SU-DHL-6 (cell line): ENCODE results near the gene PXN.

Experiments
- H2AFZ ChIP-seq: fragments of 200-600 bp; sonication (generic); 2 replicates; pipeline ENCODE4 v1.6.1; 2014; ENCODE audit warnings: low read depth, mild to moderate bottlenecking, moderate library complexity, mixed read lengths, antibody characterized with exemption, low read length; ENCODE audit not compliant: severe bottlenecking
- H3F3A ChIP-seq: fragments of 200-600 bp; shearing (Covaris generic); 2 replicates; pipeline ENCODE4 v1.6.0; 2016; ENCODE audit warnings: antibody characterized with exemption, mild to moderate bottlenecking; ENCODE audit not compliant: insufficient read depth
- H3K27ac ChIP-seq: fragments of 200-600 bp; sonication (generic); 2 replicates; pipeline ENCODE4 v1.5.1; 2016; ENCODE audit warnings: low read depth, mild to moderate bottlenecking, low read length, moderate library complexity, mixed read lengths
- H3K27me3 ChIP-seq: fragments of 200-600 bp; sonication (generic), shearing (Covaris generic); 2 replicates; pipeline ENCODE4 v1.6.0; 2014; ENCODE audit warnings: mild to moderate bottlenecking, low read length
- H3K36me3 ChIP-seq: fragments of 200-600 bp; sonication (generic); 2 replicates; pipeline ENCODE4 v1.6.1; 2014; ENCODE audit warnings: mild to moderate bottlenecking, low read length, mixed read lengths
- H3K4me2 ChIP-seq: fragments of 300-600, 200-600 bp; shearing (Covaris generic), sonication (generic); 2 replicates; pipeline ENCODE4 v1.6.0; 2014; ENCODE audit warnings: low read length, low read depth, mild to moderate bottlenecking; ENCODE audit not compliant: poor library complexity, severe bottlenecking
- H3K4me3 ChIP-seq: fragments of 200-600 bp; sonication (generic); 2 replicates; pipeline ENCODE4 v1.5.1; 2014; ENCODE audit warnings: antibody characterized with exemption, low read length, mild to moderate bottlenecking, mixed read lengths; ENCODE audit not compliant: insufficient read depth, poor library complexity, severe bottlenecking
- H3K79me2 ChIP-seq: fragments of 200-600 bp; sonication (generic); 2 replicates; pipeline ENCODE4 v1.6.1; 2014; ENCODE audit warnings: mild to moderate bottlenecking, low read length, moderate library complexity; ENCODE audit not compliant: insufficient read depth
- H3K9ac ChIP-seq: fragments of 200-600 bp; sonication (generic); 2 replicates; pipeline ENCODE4 v1.7.0; 2014; ENCODE audit warnings: mild to moderate bottlenecking, low read length
- H3K9me2 ChIP-seq: fragments of 200-600 bp; sonication (generic); replicated peaks from 2 replicates; pipeline ENCODE4 v1.6.1; 2014; ENCODE audit warnings: low read length; ENCODE audit not compliant: insufficient read depth
- H3K9me3 ChIP-seq: fragments of 200-600 bp; sonication (generic); 2 replicates; pipeline ENCODE4 v1.6.1; 2014; ENCODE audit warnings: low read length, mixed read lengths; ENCODE audit not compliant: insufficient read depth
- H4K20me1 ChIP-seq: fragments of 200-600 bp; sonication (generic); 2 replicates; pipeline ENCODE4 v1.6.1; 2014; ENCODE audit warnings: low read depth, mild to moderate bottlenecking, antibody characterized with exemption, low read length, moderate library complexity, mixed read lengths
- EZH2phosphoT487 ChIP-seq: fragments of 200-600 bp; sonication (generic), shearing (Covaris generic); conservative IDR thresholded peaks from 2 replicates; pipeline ENCODE4 v1.6.1; 2018; ENCODE audit warnings: mild to moderate bottlenecking, antibody characterized with exemption, low read length, moderate library complexity, mixed read lengths
- TF ChIP-seq, protein P1 (sequence below): fragments of 200-600 bp; sonication (generic); IDR thresholded peaks from one replicate; pipeline ENCODE4 v1.5.1; 2017; ENCODE audit warnings: antibody characterized with exemption, mild to moderate bottlenecking, low read length, moderate library complexity; ENCODE audit not compliant: insufficient read depth, poor library complexity, severe bottlenecking

PXN gene

DNA sequence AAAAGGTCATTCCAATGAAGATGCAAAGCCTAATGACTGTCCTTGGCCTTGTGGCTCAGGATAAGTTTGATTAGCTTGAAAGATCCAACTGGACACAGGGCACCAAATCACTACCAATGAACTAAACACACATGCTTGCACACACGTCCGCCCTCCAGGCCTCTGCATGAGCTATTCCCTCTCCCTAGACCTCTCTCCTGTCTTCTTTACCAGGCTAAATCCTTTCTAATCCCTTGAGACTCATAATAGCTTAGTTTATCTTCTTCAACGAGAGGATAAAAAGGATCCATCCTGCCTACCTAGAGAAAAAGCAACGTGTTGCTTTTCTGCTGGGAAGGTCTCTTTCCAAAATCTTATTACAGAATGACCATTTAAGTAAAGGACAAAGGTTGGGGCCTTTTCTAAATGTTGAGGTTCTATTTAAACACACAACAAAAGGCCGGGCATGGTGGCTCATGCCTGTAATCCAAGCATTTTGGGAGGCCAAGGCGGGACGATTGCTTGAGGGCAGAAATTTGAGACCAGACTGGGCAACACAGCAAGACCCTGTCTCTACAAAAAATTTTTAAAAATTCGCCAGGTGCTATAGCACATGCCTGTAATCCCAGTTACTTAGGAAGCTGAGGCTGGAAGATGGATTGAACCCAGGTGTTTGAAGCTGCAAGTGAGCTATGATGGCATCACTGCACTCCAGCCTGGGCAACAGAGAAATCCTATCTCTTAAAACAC lies 22.4 kb downstream of the PXN start:
- H3K27me3 ChIP-seq: no peaks in the 10 kb centered on the region
- no peaks in the 10 kb centered on the region for H3K79me2 ChIP-seq
- no peak overlapping the region for H3K9ac ChIP-seq
- TF ChIP-seq, protein P1, sequence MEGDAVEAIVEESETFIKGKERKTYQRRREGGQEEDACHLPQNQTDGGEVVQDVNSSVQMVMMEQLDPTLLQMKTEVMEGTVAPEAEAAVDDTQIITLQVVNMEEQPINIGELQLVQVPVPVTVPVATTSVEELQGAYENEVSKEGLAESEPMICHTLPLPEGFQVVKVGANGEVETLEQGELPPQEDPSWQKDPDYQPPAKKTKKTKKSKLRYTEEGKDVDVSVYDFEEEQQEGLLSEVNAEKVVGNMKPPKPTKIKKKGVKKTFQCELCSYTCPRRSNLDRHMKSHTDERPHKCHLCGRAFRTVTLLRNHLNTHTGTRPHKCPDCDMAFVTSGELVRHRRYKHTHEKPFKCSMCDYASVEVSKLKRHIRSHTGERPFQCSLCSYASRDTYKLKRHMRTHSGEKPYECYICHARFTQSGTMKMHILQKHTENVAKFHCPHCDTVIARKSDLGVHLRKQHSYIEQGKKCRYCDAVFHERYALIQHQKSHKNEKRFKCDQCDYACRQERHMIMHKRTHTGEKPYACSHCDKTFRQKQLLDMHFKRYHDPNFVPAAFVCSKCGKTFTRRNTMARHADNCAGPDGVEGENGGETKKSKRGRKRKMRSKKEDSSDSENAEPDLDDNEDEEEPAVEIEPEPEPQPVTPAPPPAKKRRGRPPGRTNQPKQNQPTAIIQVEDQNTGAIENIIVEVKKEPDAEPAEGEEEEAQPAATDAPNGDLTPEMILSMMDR: no peak
- TF ChIP-seq EZH2phosphoT487: no peak
- no peaks in the 10 kb centered on the region for H3K36me3 ChIP-seq
- no peak overlapping the region for H3K4me3 ChIP-seq
- H3K4me2 ChIP-seq: no peak overlapping the region
- no peaks in the 10 kb centered on the region for H3K9me3 ChIP-seq
- no peaks in the 10 kb centered on the region for H3F3A ChIP-seq
- H3K9me2 ChIP-seq: no peaks in the 10 kb centered on the region
- H4K20me1 ChIP-seq: no peaks in the 10 kb centered on the region
- H2AFZ ChIP-seq: no peak overlapping the region
- H3K27ac ChIP-seq: no peak overlapping the region

DNA sequence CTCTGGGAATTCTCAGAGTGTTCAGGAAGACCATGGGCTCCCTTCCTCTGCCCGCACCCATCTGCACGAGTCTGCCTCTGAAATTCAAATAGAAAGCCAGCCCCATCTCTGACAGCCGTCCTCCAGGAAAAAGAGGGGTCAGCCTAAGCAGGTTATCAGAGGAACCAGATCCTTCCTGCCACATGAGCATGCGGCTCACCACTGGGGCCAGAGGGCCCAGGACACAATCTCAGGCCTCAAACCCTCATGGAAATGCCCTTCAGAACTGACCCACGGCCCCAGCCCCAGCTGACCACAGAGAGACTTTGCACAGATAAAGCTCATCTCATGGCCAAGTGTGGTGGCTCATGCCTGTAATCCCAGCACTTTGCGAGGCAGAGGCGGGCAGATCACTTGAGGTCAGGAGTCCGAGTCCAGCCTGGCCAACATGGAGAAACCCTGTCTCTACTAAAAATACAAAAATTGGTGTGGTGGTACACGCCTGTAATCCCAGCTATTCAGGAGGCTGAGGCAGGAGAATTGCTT lies 23.2 kb downstream of the PXN start:
- no peaks in the 10 kb centered on the region for H3K27me3 ChIP-seq
- H3K9me2 ChIP-seq: no peaks in the 10 kb centered on the region
- no peak overlapping the region for H3K27ac ChIP-seq
- no peaks in the 10 kb centered on the region for H3K36me3 ChIP-seq
- no peak overlapping the region for H3K4me3 ChIP-seq
- no peak overlapping the region for H3K9ac ChIP-seq
- TF ChIP-seq EZH2phosphoT487: no peak
- TF ChIP-seq, protein P1: no peak
- H3K79me2 ChIP-seq: no peaks in the 10 kb centered on the region
- no peak overlapping the region for H2AFZ ChIP-seq
- H4K20me1 ChIP-seq: no peaks in the 10 kb centered on the region
- no peak overlapping the region for H3K4me2 ChIP-seq
- H3F3A ChIP-seq: no peaks in the 10 kb centered on the region
- H3K9me3 ChIP-seq: no peaks in the 10 kb centered on the region

DNA sequence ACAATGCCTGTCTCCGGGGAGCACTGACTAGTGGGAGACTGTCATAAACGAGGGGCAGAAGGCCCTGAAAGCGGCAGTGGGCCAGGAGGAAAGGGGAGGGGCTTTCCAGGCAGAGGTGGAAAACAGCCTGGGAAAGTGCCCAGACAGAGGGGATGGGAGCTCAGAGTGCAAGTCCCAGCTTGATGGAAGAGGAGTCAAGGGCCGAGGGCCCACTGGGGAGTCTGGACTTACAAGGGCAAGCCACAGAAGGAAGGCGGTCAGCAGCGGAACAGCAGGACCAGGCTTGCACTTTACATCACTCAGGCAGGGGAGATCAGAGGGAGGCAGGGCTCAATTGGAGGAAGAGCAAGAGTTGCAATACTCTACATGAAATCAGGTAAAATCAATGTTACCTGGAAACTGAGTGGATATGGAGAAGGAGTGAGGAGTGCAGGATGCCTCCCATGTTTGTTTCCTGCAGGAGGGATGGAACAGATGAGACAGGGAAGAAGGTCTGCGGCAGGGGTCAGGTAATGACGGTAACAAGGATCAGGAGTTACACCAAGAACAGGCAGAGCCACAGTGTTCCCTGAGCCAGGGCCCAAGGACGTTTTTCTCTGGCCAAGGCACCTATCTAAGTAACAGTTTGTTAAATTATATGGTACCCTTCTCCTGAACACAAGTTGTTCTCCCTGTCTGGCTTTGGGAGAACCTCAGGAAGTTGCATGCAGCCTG lies 23.8 kb downstream of the PXN start:
- no peak for TF ChIP-seq EZH2phosphoT487
- TF ChIP-seq, protein P1: no peak
- Histone ChIP-seq H3F3A (no peaks in the 10 kb centered on the region), H3K36me3 (no peaks in the 10 kb centered on the region), H3K27me3 (no peaks in the 10 kb centered on the region), H3K9ac (no peak overlapping the region), H3K4me2 (no peak overlapping the region), H3K79me2 (no peaks in the 10 kb centered on the region), H4K20me1 (no peaks in the 10 kb centered on the region), H3K9me3 (no peaks in the 10 kb centered on the region), H3K9me2 (no peaks in the 10 kb centered on the region), H3K27ac (no peak overlapping the region), H3K4me3 (no peak overlapping the region), H2AFZ (no peak overlapping the region)
